Right lobe of liver (tissue), 6 donors: ENCODE results near the gene CACFD1. TPM values are rescaled to one million over a fixed set of nuclear protein-coding genes. Genes with fewer than 3 reads are reported as not detected.

Experiments
- ATAC-seq, 4 donors: fragments of 200-7000 bp; cut with Tn5 transposase; one replicate each; pipeline ENCODE4 v1.9.1; 2020; ENCODE audit warnings: mild to moderate bottlenecking in 4 of 4, moderate library complexity in 4 of 4
- DNase-seq, 3 donors: peaks; one replicate each; pipeline ENCODE4 v3.0.0-alpha.2; 2020
- H3K27ac ChIP-seq, 3 donors: fragments of 200-600 bp; one replicate each; pipeline ENCODE4 v1.8.0; 2022
- H3K27me3 ChIP-seq, 2 donors: fragments of 200-600 bp; one replicate each; pipeline ENCODE4 v1.8.0; 2022
- H3K36me3 ChIP-seq, 4 donors: fragments of 200-600 bp; sonication (generic) in 1 of 4; one replicate each; pipeline versions ENCODE4 v1.5.1 to v1.8.0; 2017 to 2022; ENCODE audit warnings: control low read depth in 1 of 4
- H3K4me1 ChIP-seq, 4 donors: fragments of 200-600 bp; sonication (generic) in 1 of 4; one replicate each; pipeline versions ENCODE4 v1.5.1 to v1.8.0; 2017 to 2022; ENCODE audit warnings: control low read depth in 1 of 4
- H3K4me3 ChIP-seq, 3 donors: fragments of 200-600 bp; one replicate each; pipeline ENCODE4 v1.8.0; 2022
- H3K9me3 ChIP-seq, 4 donors: fragments of 200-600 bp; sonication (generic) in 1 of 4; one replicate each; pipeline versions ENCODE4 v1.5.1 to v1.8.0; 2017 to 2022; ENCODE audit warnings: control low read depth in 1 of 4
- POLR2A ChIP-seq: fragments of 450-650 bp; IDR thresholded peaks from one replicate; pipeline ENCODE4 v1.6.1; 2017; ENCODE audit warnings: antibody characterized with exemption, mild to moderate bottlenecking
- WGBS: methylation state at CpG from one replicate; pipeline ENCODE4 v1.1.6; 2018; ENCODE audit warnings: low coverage, low lambda C conversion rate; ENCODE audit not compliant: insufficient coverage; ENCODE audit errors: missing lambda C conversion rate; 5-methylcytosine and 5-hydroxymethylcytosine counted together
- intact Hi-C, 2 donors: fragments of 100-400 bp; cut with DNase I; formaldehyde crosslinking; loops; one replicate each; pipeline versions ENCODE4 v1.11.2 to v1.14.1; 2022
- total RNA-seq, 6 experiments: library from RNA; depleted of rRNA in 2 of 6; stranded (reverse); fragments of >200 nt in 2 of 6; fragmentation: NEBNext Ultra II Directional in 3 of 6; extraction: Animal tissue kit (Norgen Biotek cat#: 25700) in 3 of 6; gene quantifications; one replicate each; pipeline versions ENCODE4 v1.1.0 to v1.2.4, GENCODE V29; 2016 to 2023
- TF ChIP-seq, protein P1 (sequence below), 4 donors: fragments of 200-600 bp in 3 of 4; fragments of 450-650 bp in 1 of 4; IDR thresholded peaks; one replicate each; pipeline versions ENCODE4 v1.5.1 to v1.8.0; 2016 to 2022; ENCODE audit warnings: antibody characterized with exemption in 4 of 4, mild to moderate bottlenecking in 2 of 4
- donor health status: DM: no; HTN: yes; CAD: no.
- donor health status: DM: no; HTN: no; CAD: no.
- donor health status: DM: no; HTN: no; CAD: no.
- donor health status: DM: no; HTN: yes; CAD: no.
- donor health status: DM: no; HTN: yes; CAD: no.

The CACFD1 gene
- total RNA-seq, 6 experiments from 2014 or later: 23.5 to 39.8 (median 32.9) TPM

DNA sequence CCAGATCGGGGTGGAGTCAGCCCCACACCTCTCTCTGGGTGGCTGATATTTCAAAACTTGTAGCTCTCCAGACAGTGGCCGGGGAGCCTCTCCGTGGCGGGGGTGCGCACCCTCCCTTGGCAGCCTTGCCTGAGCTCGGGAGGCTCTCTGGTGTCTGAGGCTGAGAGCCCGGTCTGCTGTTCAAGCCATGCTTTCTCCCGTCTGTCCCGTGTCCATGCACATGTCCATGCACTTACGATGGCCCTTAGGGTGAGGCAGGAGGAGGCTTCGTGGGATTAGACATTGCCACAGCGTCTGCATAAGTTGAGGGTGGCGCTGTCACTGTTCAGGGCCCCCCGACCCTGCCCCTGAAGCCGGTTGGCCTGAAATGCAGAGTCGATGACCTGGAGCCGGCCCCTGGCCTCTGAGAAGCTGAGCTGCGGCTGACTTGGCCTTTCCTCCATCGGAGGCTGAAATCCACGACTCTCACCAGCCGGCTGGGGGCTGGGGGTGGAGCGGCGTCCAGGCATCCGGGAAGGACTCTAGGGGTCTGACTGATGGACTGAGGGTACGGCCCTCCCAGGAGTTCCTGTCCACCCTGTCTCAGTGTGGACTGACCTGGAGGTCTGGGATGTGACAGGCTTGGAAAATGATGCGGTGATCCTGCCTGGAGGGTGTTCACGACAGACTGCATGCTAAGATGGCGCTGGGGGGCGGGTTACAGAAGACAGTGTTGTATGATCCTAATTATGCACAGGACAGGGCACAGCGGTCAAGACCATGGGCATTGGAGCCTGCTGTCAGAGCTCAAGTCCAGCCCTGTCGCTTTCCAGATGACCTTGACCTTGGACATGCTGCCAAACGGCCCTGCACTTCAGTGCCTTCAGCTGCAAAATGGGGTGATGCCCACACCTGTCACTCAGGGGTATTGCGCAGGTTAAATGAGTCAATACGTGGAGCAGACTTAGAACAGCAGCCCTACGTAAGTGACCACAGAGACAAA, 37.4 kb downstream of the CACFD1 start:
- peaks cover 0 to 3% (median 0%) of the 10 kb centered on the region in 4 donors for H3K9me3 ChIP-seq
- no peaks in the 10 kb centered on the region for H3K36me3 ChIP-seq
- no peak overlapping the region for H3K27ac ChIP-seq
- ATAC-seq (no peak), DNase-seq (peak in 1 of 3 donors; percentile 18)
- TF ChIP-seq, protein P1, sequence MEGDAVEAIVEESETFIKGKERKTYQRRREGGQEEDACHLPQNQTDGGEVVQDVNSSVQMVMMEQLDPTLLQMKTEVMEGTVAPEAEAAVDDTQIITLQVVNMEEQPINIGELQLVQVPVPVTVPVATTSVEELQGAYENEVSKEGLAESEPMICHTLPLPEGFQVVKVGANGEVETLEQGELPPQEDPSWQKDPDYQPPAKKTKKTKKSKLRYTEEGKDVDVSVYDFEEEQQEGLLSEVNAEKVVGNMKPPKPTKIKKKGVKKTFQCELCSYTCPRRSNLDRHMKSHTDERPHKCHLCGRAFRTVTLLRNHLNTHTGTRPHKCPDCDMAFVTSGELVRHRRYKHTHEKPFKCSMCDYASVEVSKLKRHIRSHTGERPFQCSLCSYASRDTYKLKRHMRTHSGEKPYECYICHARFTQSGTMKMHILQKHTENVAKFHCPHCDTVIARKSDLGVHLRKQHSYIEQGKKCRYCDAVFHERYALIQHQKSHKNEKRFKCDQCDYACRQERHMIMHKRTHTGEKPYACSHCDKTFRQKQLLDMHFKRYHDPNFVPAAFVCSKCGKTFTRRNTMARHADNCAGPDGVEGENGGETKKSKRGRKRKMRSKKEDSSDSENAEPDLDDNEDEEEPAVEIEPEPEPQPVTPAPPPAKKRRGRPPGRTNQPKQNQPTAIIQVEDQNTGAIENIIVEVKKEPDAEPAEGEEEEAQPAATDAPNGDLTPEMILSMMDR (IDR thresholded peaks at IDR 0.05): no peak
- TF ChIP-seq POLR2A: no peak
- H3K27me3 ChIP-seq: no peaks in the 10 kb centered on the region
- H3K4me3 ChIP-seq: no peak overlapping the region
- 50% methylated on average over 8 of the region's 35 CpGs for WGBS
- intact Hi-C loops: no loop called here
- peaks cover 0 to 8% (median 0%) of the 10 kb centered on the region in 4 donors for H3K4me1 ChIP-seq

DNA sequence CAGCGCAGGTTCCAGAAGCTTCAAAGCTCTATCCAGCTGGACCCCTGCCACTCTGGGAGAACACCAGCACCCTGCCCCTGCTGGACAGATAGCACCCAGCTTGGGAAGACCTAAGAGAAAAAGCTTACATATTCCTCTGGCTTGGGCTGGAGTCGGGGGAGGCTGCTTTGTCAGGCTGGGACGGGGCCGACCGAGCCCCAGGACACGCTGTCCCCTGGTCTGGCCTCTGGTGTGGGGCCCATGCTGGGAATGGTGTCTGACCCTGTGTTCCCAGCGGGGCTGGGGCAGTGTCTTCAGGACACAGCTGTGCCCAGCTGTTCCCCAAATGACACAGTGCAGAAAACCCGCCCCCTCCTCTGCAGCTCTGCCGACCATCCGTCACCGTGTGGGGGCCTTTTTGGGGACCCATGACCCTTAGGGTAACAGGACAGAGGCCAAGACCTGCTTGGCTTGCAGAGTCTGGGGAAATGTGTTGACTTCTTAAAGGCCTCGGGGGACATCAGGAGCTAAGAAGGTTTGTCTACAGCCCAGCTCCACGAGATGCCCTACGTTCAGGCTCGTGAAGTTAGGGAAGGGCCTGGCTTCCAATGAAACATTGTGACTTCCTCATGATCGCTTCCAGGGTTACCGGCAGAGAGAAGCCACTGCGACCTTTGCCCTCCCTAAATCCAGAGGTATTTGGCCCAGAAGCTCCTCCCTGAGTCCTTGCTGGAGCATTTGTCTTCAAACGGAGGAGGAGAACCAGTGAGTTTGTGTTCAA, 39.5 kb downstream of the CACFD1 start:
- H3K36me3 ChIP-seq: no peaks in the 10 kb centered on the region
- 48% methylated on average over 5 of the region's 19 CpGs for WGBS

DNA sequence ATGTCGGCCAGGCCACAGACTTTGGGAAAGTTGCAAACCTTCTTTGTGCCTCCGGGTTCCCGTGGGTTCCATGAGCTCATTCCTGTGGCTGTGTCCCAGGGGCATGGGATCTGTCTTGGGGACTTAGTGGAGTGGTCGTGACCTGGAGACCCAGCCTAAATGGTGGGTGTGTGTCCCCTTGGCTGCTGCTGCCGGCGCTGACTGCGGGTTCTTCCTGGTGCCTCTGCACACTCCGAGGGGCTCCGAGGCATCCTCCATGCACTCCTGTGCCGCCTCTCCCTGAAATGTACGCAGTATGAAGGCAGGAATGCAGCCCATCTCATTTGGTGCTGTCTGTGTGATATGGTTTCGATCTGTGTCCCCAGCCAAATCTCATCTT, 40.1 kb downstream of the CACFD1 start:
- Histone ChIP-seq H3K9me3 (peaks cover 0 to 8% (median 0%) of the 10 kb centered on the region in 4 donors), H3K36me3 (no peaks in the 10 kb centered on the region), H3K27me3 (no peaks in the 10 kb centered on the region), H3K4me1 (peaks cover 0 to 8% (median 0%) of the 10 kb centered on the region in 4 donors), H3K4me3 (no peak overlapping the region), H3K27ac (no peak overlapping the region)
- intact Hi-C loops: loop anchor here in 1 of 2 donors (10.0 kb wide), 1 partner anchor 215 kb away; no protein-coding TSS in a partner anchor
- 30% methylated on average over 2 of the region's 12 CpGs for WGBS
- DNase-seq (peak in 1 of 3 donors; percentile 7), ATAC-seq (no peak)
- TF ChIP-seq POLR2A: no peak
- TF ChIP-seq, protein P1 (IDR thresholded peaks at IDR 0.05): no peak

More for the DNA sequence above, 39.5 kb downstream of the CACFD1 start:
- peaks cover 0 to 8% (median 0%) of the 10 kb centered on the region in 4 donors for H3K4me1 ChIP-seq
- TF ChIP-seq, protein P1 (IDR thresholded peaks at IDR 0.05): peak in 1 of 4 donors; percentile 15
- TF ChIP-seq POLR2A: no peak
- no peak overlapping the region for H3K4me3 ChIP-seq
- ATAC-seq: peak; percentile 11 to 70 (median 40)
- no peak overlapping the region for H3K27ac ChIP-seq
- peaks cover 0 to 8% (median 0%) of the 10 kb centered on the region in 4 donors for H3K9me3 ChIP-seq
- DNase-seq: peak in 1 of 3 donors; percentile 11
- intact Hi-C loops: no loop called here
- H3K27me3 ChIP-seq: no peaks in the 10 kb centered on the region

DNA sequence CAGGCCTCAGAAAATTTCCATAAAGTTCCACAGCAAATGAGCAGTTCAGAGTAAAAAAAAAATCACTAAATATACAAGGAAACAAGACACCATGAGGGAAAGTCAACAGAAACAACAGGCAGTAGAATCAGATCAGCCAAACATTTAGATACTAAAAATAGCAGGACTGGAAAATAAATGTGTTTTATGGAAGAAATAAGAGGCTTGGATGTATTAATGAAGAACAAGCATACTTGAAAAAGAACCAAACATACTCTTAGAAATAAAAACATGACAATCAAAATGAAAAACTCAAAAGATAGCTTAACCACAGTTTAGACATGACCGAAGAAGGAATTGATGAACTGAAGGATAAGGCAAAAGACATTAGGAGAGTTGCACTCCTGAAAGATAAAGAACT, 42.3 kb downstream of the CACFD1 start:
- intact Hi-C loops: loop anchor here in 1 of 2 donors (10.0 kb wide), 1 partner anchor 213 kb away; no protein-coding TSS in a partner anchor
- Histone ChIP-seq H3K9me3 (peaks cover 0 to 8% (median 0%) of the 10 kb centered on the region in 4 donors), H3K4me1 (peaks cover 0 to 22% (median 6%) of the 10 kb centered on the region in 4 donors), H3K27ac (no peak overlapping the region), H3K27me3 (no peaks in the 10 kb centered on the region), H3K4me3 (no peak overlapping the region), H3K36me3 (no peaks in the 10 kb centered on the region)
- DNase-seq (no peak), ATAC-seq (no peak)
- 75% methylated on average over 1 of the region's 1 CpG for WGBS
- TF ChIP-seq, protein P1 (IDR thresholded peaks at IDR 0.05): no peak
- no peak for TF ChIP-seq POLR2A
